HCT116 (cell line): ENCODE data around the gene MRPS12. TPM values are rescaled to one million over a fixed set of nuclear protein-coding genes. Genes with fewer than 3 reads are reported as not detected.

Source experiments
- ATAC-seq: fragments of 200-7000 bp; cut with Tn5 transposase; 2 replicates; pipeline ENCODE4 v1.9.1; 2020; ENCODE audit warnings: mild to moderate bottlenecking, moderate library complexity
- BruUV-seq: library from RNA; stranded (reverse); fragments of 400-500 nt; replicated peaks from 2 replicates; lab custom pipeline; 2021; lab: Mats Ljungman, UMichigan
- CTCF ChIA-PET: fragments of 300-600 bp; sonication (Branson Sonifier 250); formaldehyde crosslinking; loops from one replicate; lab custom pipeline; 2021; ENCODE audit warnings: antibody characterized with exemption; lab: Charles Lee
- POLR2A ChIA-PET: fragments of 300-600, 350-600 bp; sonication (Branson Sonifier 250); formaldehyde crosslinking; loops from one replicate; lab custom pipeline; 2021; ENCODE audit warnings: antibody characterized with exemption; lab: Charles Lee
- RAD21 ChIA-PET, 2 experiments: fragments of 300-600 bp; sonication (Branson Sonifier 250); formaldehyde crosslinking; loops; one replicate each; lab custom pipeline; 2023; ENCODE audit warnings: low total read pairs in 2 of 2; ENCODE audit not compliant: uncharacterized antibody in 2 of 2, unreplicated experiment in 2 of 2, low non-redundant PET in 1 of 2; lab: Charles Lee
- DNase-seq: peaks from one replicate; pipeline ENCODE4 v3.0.0-alpha.2; 2010; ENCODE audit warnings: low read depth, low spot score
- H2AFZ ChIP-seq: fragments of 200-600 bp; shearing (Covaris generic), sonication (generic); 2 replicates; pipeline ENCODE4 v1.6.1; 2017; ENCODE audit warnings: low read depth, mixed run types, mixed read lengths, antibody characterized with exemption, low read length; ENCODE audit not compliant: poor library complexity, severe bottlenecking
- H3K27ac ChIP-seq: 2 replicates; pipeline ENCODE4 v1.5.1; 2012; ENCODE audit warnings: low read depth, low read length
- H3K27me3 ChIP-seq: fragments of 200-600 bp; sonication (generic); 2 replicates; pipeline ENCODE4 v1.6.1; 2016; ENCODE audit warnings: mixed run types, low read length, mixed read lengths; ENCODE audit not compliant: insufficient read depth
- H3K36me3 ChIP-seq, 2 experiments: fragments of 200-500 bp in 1 of 2; fragments of 200-600 bp in 1 of 2; sonication (Bioruptor generic) in 1 of 2; sonication (generic) in 1 of 2; 2 replicates each; pipeline versions ENCODE4 v1.5.1 to v1.6.1; 2014 to 2016; ENCODE audit warnings: low read length in 2 of 2, inconsistent platforms in 1 of 2, mixed read lengths in 1 of 2, mixed run types in 1 of 2; ENCODE audit not compliant: insufficient read depth in 2 of 2, control insufficient read depth in 1 of 2
- H3K4me1 ChIP-seq, 2 experiments: fragments of 200-600 bp in 1 of 2; sonication (generic) in 1 of 2; 2 replicates each; pipeline versions ENCODE4 v1.5.1 to v1.6.1; 2012 to 2017; ENCODE audit warnings: low read length in 2 of 2, inconsistent platforms in 1 of 2, mild to moderate bottlenecking in 1 of 2, mixed read lengths in 1 of 2, mixed run types in 1 of 2, moderate library complexity in 1 of 2; ENCODE audit not compliant: insufficient read depth in 2 of 2, control insufficient read depth in 1 of 2
- H3K4me2 ChIP-seq: fragments of 200-600 bp; sonication (generic); 2 replicates; pipeline ENCODE4 v1.6.1; 2017; ENCODE audit warnings: mixed run types, low read length, mixed read lengths
- H3K4me3 ChIP-seq, 2 experiments: fragments of 200-600 bp in 1 of 2; sonication (generic) in 1 of 2; replicated peaks in 1 of 2; 2 replicates each; pipeline ENCODE4 v1.5.1; 2011 to 2016; ENCODE audit warnings: low read length in 2 of 2, control low read depth in 1 of 2, low read depth in 1 of 2, mild to moderate bottlenecking in 1 of 2, mixed read lengths in 1 of 2, mixed run types in 1 of 2
- H3K79me2 ChIP-seq: fragments of 200-600 bp; sonication (generic); 2 replicates; pipeline ENCODE4 v1.6.1; 2017; ENCODE audit warnings: mild to moderate bottlenecking, mixed run types, low read length, moderate library complexity, mixed read lengths; ENCODE audit not compliant: insufficient read depth
- H3K9ac ChIP-seq: fragments of 200-600 bp; sonication (generic); 2 replicates; pipeline ENCODE4 v1.6.1; 2016; ENCODE audit warnings: low read length, mixed read lengths
- H3K9me2 ChIP-seq: fragments of 200-600 bp; sonication (generic), shearing (Covaris generic); 2 replicates; pipeline ENCODE4 v1.6.1; 2017; ENCODE audit warnings: mixed run types, mild to moderate bottlenecking, moderate library complexity; ENCODE audit not compliant: insufficient read depth
- H3K9me3 ChIP-seq, 2 experiments: fragments of 200-500 bp in 1 of 2; fragments of 200-600 bp in 1 of 2; sonication (Bioruptor generic) in 1 of 2; sonication (generic) in 1 of 2; 2 replicates each; pipeline ENCODE4 v1.6.1; 2014 to 2017; ENCODE audit warnings: low read length in 2 of 2, mixed read lengths in 2 of 2, inconsistent platforms in 1 of 2, low read depth in 1 of 2, mild to moderate bottlenecking in 1 of 2, mixed run types in 1 of 2, moderate library complexity in 1 of 2; ENCODE audit not compliant: control insufficient read depth in 1 of 2, insufficient read depth in 1 of 2
- H4K20me1 ChIP-seq: fragments of 200-600 bp; sonication (generic), shearing (Covaris generic); 2 replicates; pipeline ENCODE4 v1.6.1; 2017; ENCODE audit warnings: mixed run types, mild to moderate bottlenecking, moderate library complexity; ENCODE audit not compliant: insufficient read depth
- CBX3 ChIP-seq: IDR thresholded peaks from 2 replicates; pipeline ENCODE4 v1.6.1; 2012; ENCODE audit warnings: low read depth
- ELF1 ChIP-seq: IDR thresholded peaks from 2 replicates; pipeline ENCODE4 v1.6.1; 2012; ENCODE audit warnings: low read depth, borderline replicate concordance
- EZH2 ChIP-seq: fragments of 200-600 bp; sonication (generic); IDR thresholded peaks from 2 replicates; pipeline ENCODE4 v1.6.1; 2017; ENCODE audit warnings: antibody characterized with exemption, mixed run types
- JUND ChIP-seq: IDR thresholded peaks from 2 replicates; pipeline ENCODE4 v1.6.1; 2012
- POLR2AphosphoS5 ChIP-seq: IDR thresholded peaks from 2 replicates; pipeline ENCODE4 v1.6.1; 2011; ENCODE audit warnings: mild to moderate bottlenecking, low read depth, low read length, moderate library complexity
- RAD21 ChIP-seq: IDR thresholded peaks from 2 replicates; pipeline ENCODE4 v1.6.1; 2012; ENCODE audit warnings: low read depth, mild to moderate bottlenecking
- SIN3A ChIP-seq: IDR thresholded peaks from 2 replicates; pipeline ENCODE4 v1.6.1; 2012; ENCODE audit warnings: low read depth
- YY1 ChIP-seq: IDR thresholded peaks from 2 replicates; pipeline ENCODE4 v1.6.1; 2011; ENCODE audit warnings: low read length, low read depth, moderate library complexity, mild to moderate bottlenecking; ENCODE audit not compliant: insufficient replicate concordance; ENCODE audit errors: extremely low read depth
- ZBTB33 ChIP-seq: IDR thresholded peaks from 2 replicates; pipeline ENCODE4 v1.6.1; 2011; ENCODE audit warnings: mild to moderate bottlenecking, low read length, moderate library complexity; ENCODE audit not compliant: insufficient replicate concordance; ENCODE audit errors: extremely low read depth
- ZFX ChIP-seq: fragments of 450-650 bp; IDR thresholded peaks from 2 replicates; pipeline ENCODE4 v1.6.1; 2017
- ZNF274 ChIP-seq: fragments of 200-500 bp; sonication (Bioruptor generic); IDR thresholded peaks from 2 replicates; pipeline ENCODE4 v1.6.1; 2014; ENCODE audit warnings: mild to moderate bottlenecking, low read depth, low read length, inconsistent platforms
- intact Hi-C: fragments of 100-400 bp; cut with micrococcal nuclease; formaldehyde crosslinking; loops from 2 replicates; pipeline ENCODE4 v1.10.0; 2022
- total RNA-seq: library from RNA; stranded (reverse); gene quantifications from one replicate; pipeline ENCODE4 v1.2.1, GENCODE V29; 2021; ENCODE audit not compliant: unreplicated experiment
- TF ChIP-seq, protein P1 (sequence below): IDR thresholded peaks from 2 replicates; pipeline ENCODE4 v1.6.1; 2012

Gene MRPS12
- total RNA-seq, 1 experiment from 2014 or later: 97.7 TPM

DNA sequence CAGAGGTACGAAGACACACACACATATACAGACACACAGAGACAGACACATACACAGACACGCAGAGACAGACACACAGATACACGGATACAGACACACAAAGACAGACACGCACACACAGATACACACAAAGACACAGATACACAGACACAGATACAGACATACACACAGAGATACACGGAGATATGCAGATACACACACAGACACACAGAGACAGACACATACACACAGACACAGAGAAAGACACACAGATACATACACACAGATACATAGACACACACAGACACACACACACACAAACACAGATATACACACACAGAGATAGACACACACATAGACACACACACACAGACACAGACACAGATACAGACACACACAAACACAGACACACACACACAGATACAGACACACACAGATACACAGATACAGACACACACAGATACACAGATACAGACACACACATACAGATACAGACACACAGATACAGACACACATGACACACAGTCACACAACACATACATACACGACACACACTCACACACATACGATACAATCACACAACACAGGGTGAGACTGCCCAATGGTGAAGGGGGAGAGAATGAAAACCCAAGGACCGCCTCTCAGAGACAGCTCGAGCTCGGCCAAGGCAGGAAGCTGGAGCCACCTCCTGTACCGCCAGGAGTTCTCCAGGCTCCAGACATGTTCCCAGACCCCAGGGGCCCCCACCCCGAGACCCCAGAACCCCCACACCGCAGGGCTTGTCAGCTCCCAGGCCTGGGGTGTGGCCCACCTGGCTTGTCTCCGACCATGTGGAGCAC lies 9.9 kb upstream of the MRPS12 start:
- ChIA-PET CTCF (interaction anchor here (1.1 to 2.3 kb wide), 2 partner anchors 9 to 10 kb away, joined by 4 to 10 read pairs; partner anchors contain the start of genes MRPS12 and SARS2), POLR2A (no interaction called here), RAD21 (no interaction called here)
- ATAC-seq (no peak), DNase-seq (no peak)
- H3K4me1 ChIP-seq: no peaks in the 10 kb centered on the region
- no peaks in the 10 kb centered on the region for H3K79me2 ChIP-seq
- no peaks in the 10 kb centered on the region for H4K20me1 ChIP-seq
- no peak overlapping the region for H2AFZ ChIP-seq
- no TSS peak for BruUV-seq
- H3K9ac ChIP-seq: no peak overlapping the region
- no peaks in the 10 kb centered on the region for H3K9me2 ChIP-seq
- no peaks in the 10 kb centered on the region for H3K9me3 ChIP-seq
- TF ChIP-seq EZH2 (no peak), RAD21 (no peak), SIN3A (no peak), CBX3 (no peak), ZNF274 (no peak), ZBTB33 (no peak), ZFX (no peak), POLR2AphosphoS5 (no peak), JUND (no peak), YY1 (no peak), ELF1 (no peak)
- TF ChIP-seq, protein P1, sequence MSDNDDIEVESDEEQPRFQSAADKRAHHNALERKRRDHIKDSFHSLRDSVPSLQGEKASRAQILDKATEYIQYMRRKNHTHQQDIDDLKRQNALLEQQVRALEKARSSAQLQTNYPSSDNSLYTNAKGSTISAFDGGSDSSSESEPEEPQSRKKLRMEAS: no peak
- H3K36me3 ChIP-seq: peaks cover 12 to 19% of the 10 kb centered on the region in 2 experiments
- no peak overlapping the region for H3K4me2 ChIP-seq
- intact Hi-C loops: no loop called here
- no peaks in the 10 kb centered on the region for H3K27me3 ChIP-seq
- no peak overlapping the region for H3K4me3 ChIP-seq
- H3K27ac ChIP-seq: no peak overlapping the region
